A549 treated with DMSO at 1 μM for 4 hours (cell line): Measurements from ENCODE around the gene PIWIL4. TPM values are rescaled to one million over a fixed set of nuclear protein-coding genes. Genes with fewer than 3 reads are reported as not detected.

Source experiments
- total RNA-seq: library from RNA; stranded (reverse); fragments of 200-300 nt; extraction: Qiagen RNA extraction; gene quantifications from 5 replicates; pipeline ENCODE4 v1.2.3, GENCODE V29; 2022; ENCODE audit warnings: low read depth

Gene PIWIL4
- 0.15 to 0.44 TPM (median 0.21 TPM) in 4 of 5 replicates, not detected in the other for total RNA-seq

DNA sequence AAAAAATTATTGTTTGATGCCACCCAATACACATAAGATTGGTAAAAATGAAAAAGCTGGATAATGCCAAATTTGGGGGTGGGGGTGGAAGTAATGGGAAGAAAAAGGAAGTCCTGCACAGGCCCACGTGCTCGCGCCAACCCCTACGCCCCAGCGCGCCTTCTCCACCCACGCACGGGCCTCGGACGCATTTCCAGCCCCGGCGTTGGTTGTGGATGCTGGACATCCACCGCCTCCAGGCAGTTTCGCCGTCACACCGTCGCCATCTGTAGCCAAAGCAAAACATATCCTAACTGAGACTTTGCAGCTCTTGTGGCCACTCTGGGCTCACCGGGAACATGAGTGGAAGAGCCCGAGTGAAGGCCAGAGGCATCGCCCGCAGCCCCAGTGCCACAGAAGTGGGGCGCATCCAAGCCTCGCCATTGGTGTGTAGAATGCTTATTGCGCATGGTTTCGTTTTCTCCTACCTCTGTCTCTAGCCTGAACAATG lies at the start of gene PIWIL4:
PIWIL4 (plus strand) TSS at position 188 of the 490 bp plus-strand sequence; CDS start at position 339, 151 bp downstream.

DNA sequence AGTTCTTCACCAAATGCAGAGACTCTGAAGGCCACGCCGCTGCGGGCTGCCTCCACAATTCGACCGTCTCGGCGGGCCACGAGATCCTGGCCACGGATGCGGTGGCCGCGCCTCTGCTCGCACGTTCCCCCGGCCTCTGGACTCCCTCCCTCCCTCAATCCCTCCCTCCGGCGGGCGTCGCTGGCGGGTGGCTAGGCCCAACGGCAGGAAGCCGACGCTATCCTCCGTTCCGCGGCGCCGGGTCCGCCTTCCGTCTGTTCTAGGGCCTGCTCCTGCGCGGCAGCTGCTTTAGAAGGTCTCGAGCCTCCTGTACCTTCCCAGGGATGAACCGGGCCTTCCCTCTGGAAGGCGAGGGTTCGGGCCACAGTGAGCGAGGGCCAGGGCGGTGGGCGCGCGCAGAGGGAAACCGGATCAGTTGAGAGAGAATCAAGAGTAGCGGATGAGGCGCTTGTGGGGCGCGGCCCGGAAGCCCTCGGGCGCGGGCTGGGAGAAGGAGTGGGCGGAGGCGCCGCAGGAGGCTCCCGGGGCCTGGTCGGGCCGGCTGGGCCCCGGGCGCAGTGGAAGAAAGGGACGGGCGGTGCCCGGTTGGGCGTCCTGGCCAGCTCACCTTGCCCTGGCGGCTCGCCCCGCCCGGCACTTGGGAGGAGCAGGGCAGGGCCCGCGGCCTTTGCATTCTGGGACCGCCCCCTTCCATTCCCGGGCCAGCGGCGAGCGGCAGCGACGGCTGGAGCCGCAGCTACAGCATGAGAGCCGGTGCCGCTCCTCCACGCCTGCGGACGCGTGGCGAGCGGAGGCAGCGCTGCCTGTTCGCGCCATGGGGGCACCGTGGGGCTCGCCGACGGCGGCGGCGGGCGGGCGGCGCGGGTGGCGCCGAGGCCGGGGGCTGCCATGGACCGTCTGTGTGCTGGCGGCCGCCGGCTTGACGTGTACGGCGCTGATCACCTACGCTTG lies 23.2 kb upstream of the PIWIL4 start, which contains the start of gene FUT4:
FUT4 (plus strand) TSS at position 227 of the 951 bp plus-strand sequence; CDS start at position 440, 213 bp downstream.

Other genes starting within 250 kb of the PIWIL4 start
- 0.03 to 0.16 TPM (median 0.07 TPM) in 5 replicates for gene GPR83, start 165.9 kb upstream of the PIWIL4 start, total RNA-seq
- gene MRE11, start 73.5 kb upstream of the PIWIL4 start, total RNA-seq, result 14.1 to 19.1 TPM (median 16.5 TPM) in 5 replicates
- 5.6 to 8.0 TPM (median 6.8 TPM) in 5 replicates for gene ANKRD49, start 73.4 kb upstream of the PIWIL4 start, total RNA-seq
- not detected in 5 replicates for gene C11orf97, start 54.9 kb upstream of the PIWIL4 start, total RNA-seq
- 2.3 to 2.9 TPM (median 2.7 TPM) in 5 replicates for gene FUT4, start 23.4 kb upstream of the PIWIL4 start, total RNA-seq
- 9.1 to 11.7 TPM (median 10.8 TPM) in 5 replicates for gene AMOTL1, start 201.0 kb downstream of the PIWIL4 start, total RNA-seq